Body of pancreas (tissue), 4 donors: ENCODE data around the gene SNX1. TPM values are rescaled to one million over a fixed set of nuclear protein-coding genes. Genes with fewer than 3 reads are reported as not detected.
"Not testable (repeated sequence)": the region's sequence is repeated elsewhere in the genome, so short reads cannot be mapped to it uniquely, and the experiment has no call there.

Experiments
- ATAC-seq: fragments of 150-250 bp; one replicate; pipeline ENCODE4 v1.9.1; 2016
- DNase-seq, 4 donors: peaks; one replicate each; pipeline ENCODE4 v3.0.0-alpha.2; 2019
- H3K27ac ChIP-seq, 4 donors: fragments of 200-600 bp; sonication (generic); 1 replicate in 3 of 4; 2 replicates in 1 of 4; pipeline versions ENCODE4 v1.5.1 to v1.6.1; 2016 to 2019; ENCODE audit warnings: mild to moderate bottlenecking in 1 of 4, mixed read lengths in 1 of 4, moderate library complexity in 1 of 4
- H3K27me3 ChIP-seq, 2 donors: fragments of 200-600 bp; sonication (generic); one replicate each; pipeline ENCODE4 v1.6.0; 2016; ENCODE audit warnings: mild to moderate bottlenecking in 1 of 2
- H3K36me3 ChIP-seq, 2 donors: fragments of 200-600 bp; sonication (generic); replicated peaks in 1 of 2; 2 replicates each; pipeline ENCODE4 v1.5.1; 2016; ENCODE audit warnings: low read depth in 2 of 2; ENCODE audit not compliant: insufficient read depth in 1 of 2
- H3K4me1 ChIP-seq: fragments of 200-600 bp; sonication (generic); one replicate; pipeline ENCODE4 v1.6.0; 2016
- H3K4me3 ChIP-seq, 2 donors: fragments of 200-600 bp; sonication (generic); 1 replicate in 1 of 2; 2 replicates in 1 of 2; pipeline ENCODE4 v1.5.1; 2016 to 2019
- H3K9me3 ChIP-seq, 3 donors: fragments of 200-600 bp; sonication (generic); 1 replicate in 2 of 3; 2 replicates in 1 of 3; pipeline ENCODE4 v1.5.1; 2016
- CTCF ChIP-seq, 7 experiments: fragments of 450-650 bp in 4 of 7; fragments of 200-600 bp in 3 of 7; sonication (generic) in 3 of 7; IDR thresholded peaks; one replicate each; pipeline ENCODE4 v1.5.1; 2016 to 2019; ENCODE audit warnings: antibody characterized with exemption in 7 of 7
- POLR2A ChIP-seq, 3 donors: fragments of 450-650 bp; IDR thresholded peaks; one replicate each; pipeline ENCODE4 v1.6.1; 2016; ENCODE audit warnings: antibody characterized with exemption in 3 of 3, mild to moderate bottlenecking in 2 of 3
- WGBS, 2 donors: methylation state at CpG; one replicate each; pipeline ENCODE4 v1.1.5; 2017; 5-methylcytosine and 5-hydroxymethylcytosine counted together
- intact Hi-C: fragments of 100-400 bp; cut with DNase I; formaldehyde crosslinking; loops from one replicate; pipeline ENCODE4 v1.15.1; 2023
- total RNA-seq, 2 donors: library from RNA; depleted of rRNA; stranded (reverse); fragments of >200 nt; gene quantifications; one replicate each; pipeline ENCODE4 v1.1.0, GENCODE V29; 2016

The SNX1 gene
- total RNA-seq, 2 donors from 2014 or later: 26.7 to 27.4 TPM

- intact Hi-C loops: no loop called here
- no peak overlapping the region for H3K4me3 ChIP-seq
- no peak for TF ChIP-seq CTCF (IDR thresholded peaks at IDR 0.05)
- no peak for TF ChIP-seq POLR2A (IDR thresholded peaks at IDR 0.05)
- no peak overlapping the region for H3K27ac ChIP-seq
- DNase-seq (no peak), ATAC-seq (no peak)
- H3K27me3 ChIP-seq: no peaks in the 10 kb centered on the region
- 73 to 85% methylated on average over 5 of the region's 5 CpGs for WGBS, 2 donors
- H3K9me3 ChIP-seq: no peaks in the 10 kb centered on the region
- no peaks in the 10 kb centered on the region for H3K36me3 ChIP-seq
- no peaks in the 10 kb centered on the region for H3K4me1 ChIP-seq
Observed at GRCh38 chr15:64058279-64058678, 37.5 kb upstream of the SNX1 start.

- H3K27ac ChIP-seq, H3K4me3 ChIP-seq, H3K9me3 ChIP-seq, H3K27me3 ChIP-seq, intact Hi-C loops, H3K36me3 ChIP-seq, ATAC-seq, DNase-seq, H3K4me1 ChIP-seq: not testable (repeated sequence)
- 71 to 100% methylated on average over 2 of the region's 2 CpGs for WGBS, 2 donors
Observed at GRCh38 chr15:64059104-64059503, 36.7 kb upstream of the SNX1 start.

- no peak for ATAC-seq
- H3K36me3 ChIP-seq: no peaks in the 10 kb centered on the region
- DNase-seq: no peak
- H3K9me3 ChIP-seq: no peaks in the 10 kb centered on the region
- intact Hi-C loops: loop anchor here (10.0 kb wide), 1 partner anchor 306 kb away; no protein-coding TSS in a partner anchor
- H3K4me3 ChIP-seq: no peak overlapping the region
- H3K27ac ChIP-seq: no peak overlapping the region
- H3K4me1 ChIP-seq: no peaks in the 10 kb centered on the region
- no peaks in the 10 kb centered on the region for H3K27me3 ChIP-seq
- WGBS, 2 donors: 67 to 92% methylated on average over 3 to 28 of the region's 29 CpGs
- TF ChIP-seq CTCF (IDR thresholded peaks at IDR 0.05) (no peak), POLR2A (IDR thresholded peaks at IDR 0.05) (no peak)
Observed at GRCh38 chr15:64060716-64061115, 35.1 kb upstream of the SNX1 start.

GRCh38 chr15:64066451-64066850, 29.3 kb upstream of the SNX1 start:
- intact Hi-C loops: loop anchor here (10.0 kb wide), 1 partner anchor 312 kb away; no protein-coding TSS in a partner anchor
- WGBS, 2 donors: 14 to 26% methylated on average over 1 of the region's 1 CpG
- TF ChIP-seq POLR2A (IDR thresholded peaks at IDR 0.05) (no peak), CTCF (IDR thresholded peaks at IDR 0.05) (no peak)
- no peak overlapping the region for H3K27ac ChIP-seq
- ATAC-seq (no peak), DNase-seq (no peak)
- no peaks in the 10 kb centered on the region for H3K27me3 ChIP-seq
- no peak overlapping the region for H3K4me3 ChIP-seq
- H3K36me3 ChIP-seq: no peaks in the 10 kb centered on the region
- peaks cover 30% of the 10 kb centered on the region for H3K4me1 ChIP-seq
- no peaks in the 10 kb centered on the region for H3K9me3 ChIP-seq

- no peak overlapping the region for H3K27ac ChIP-seq
- TF ChIP-seq CTCF (IDR thresholded peaks at IDR 0.05): peak; percentile 57 to 90 (median 83)
- TF ChIP-seq POLR2A (IDR thresholded peaks at IDR 0.05): no peak
- peak; percentile 75 to 84 (median 79) for DNase-seq
- peak; percentile 68 for ATAC-seq
- H3K9me3 ChIP-seq: no peaks in the 10 kb centered on the region
- no peak overlapping the region for H3K4me3 ChIP-seq
- no peaks in the 10 kb centered on the region for H3K27me3 ChIP-seq
- no peaks in the 10 kb centered on the region for H3K36me3 ChIP-seq
- H3K4me1 ChIP-seq: peaks cover 40% of the 10 kb centered on the region
- WGBS, 2 donors: 17 to 23% methylated on average over 11 of the region's 11 CpGs
- intact Hi-C loops: loop anchor here (10.0 kb wide), 1 partner anchor 313 kb away; no protein-coding TSS in a partner anchor
Observed at GRCh38 chr15:64067564-64068030, 28.2 kb upstream of the SNX1 start.
